HUES64 (cell line): Measurements from ENCODE around the gene NRG3.
A peak's percentile ranks its signal among the peaks of the same experiment; 100 is the strongest.
"Not testable (repeated sequence)": the region's sequence is repeated elsewhere in the genome, so short reads cannot be mapped to it uniquely, and the experiment has no call there.

Experiments
- H3K27ac ChIP-seq: 2 replicates; pipeline ENCODE4 v1.7.0; 2013; ENCODE audit warnings: low read depth, low read length, inconsistent platforms
- H3K27me3 ChIP-seq: 2 replicates; pipeline ENCODE4 v1.6.1; 2013; ENCODE audit warnings: mild to moderate bottlenecking, low read length; ENCODE audit not compliant: insufficient read depth
- H3K36me3 ChIP-seq: 2 replicates; pipeline ENCODE4 v1.6.1; 2013; ENCODE audit warnings: mild to moderate bottlenecking, low read length; ENCODE audit not compliant: insufficient read depth
- H3K4me1 ChIP-seq: 2 replicates; pipeline ENCODE4 v1.6.1; 2013; ENCODE audit warnings: mild to moderate bottlenecking, low read length, moderate library complexity; ENCODE audit not compliant: insufficient read depth
- H3K4me3 ChIP-seq: 2 replicates; pipeline ENCODE4 v1.5.1; 2013; ENCODE audit warnings: mild to moderate bottlenecking, low read length, moderate library complexity
- H3K9ac ChIP-seq: 2 replicates; pipeline ENCODE4 v1.6.1; 2013; ENCODE audit warnings: mild to moderate bottlenecking, low read depth, low read length
- H3K9me3 ChIP-seq: 2 replicates; pipeline ENCODE4 v1.6.1; 2013; ENCODE audit warnings: low read depth, low read length; ENCODE audit not compliant: insufficient read depth
- WGBS: fragments of 150-250, 120-280 bp; methylation state at CpG from one replicate; pipeline ENCODE4 v1.1.7; 2013; ENCODE audit warnings: missing lambda C conversion rate; 5-methylcytosine and 5-hydroxymethylcytosine counted together

The NRG3 gene

GRCh38 chr10:82319562-82319961, 444.6 kb downstream of the NRG3 start:
- H3K9ac ChIP-seq = no peak overlapping the region
- H3K4me3 ChIP-seq = no peak overlapping the region
- H3K36me3 ChIP-seq = no peaks in the 10 kb centered on the region
- H3K27me3 ChIP-seq = no peaks in the 10 kb centered on the region
- 61% methylated on average over 1 of the region's 1 CpG for WGBS
- no peaks in the 10 kb centered on the region for H3K9me3 ChIP-seq
- no peak overlapping the region for H3K27ac ChIP-seq
- peaks cover 7% of the 10 kb centered on the region; the same call in 1 of the 2 replicates for H3K4me1 ChIP-seq

DNA sequence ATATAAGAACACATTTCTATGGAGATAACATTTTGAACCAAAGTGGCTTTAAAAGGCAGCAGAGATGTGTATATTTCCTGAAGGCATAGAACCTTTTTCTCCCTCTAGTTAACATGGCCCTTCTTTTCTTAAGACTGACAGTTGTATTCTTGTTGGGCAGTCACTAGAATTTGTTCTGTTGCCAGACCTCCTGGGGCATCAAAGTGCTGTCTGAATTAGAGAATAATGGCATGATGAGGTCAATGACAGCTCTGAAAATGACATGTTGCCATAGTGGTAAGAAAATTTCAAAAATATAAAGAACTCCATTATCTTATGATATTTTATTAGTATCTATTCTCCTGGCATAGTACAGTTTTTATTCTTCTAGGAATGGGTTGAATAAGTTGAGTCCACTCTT, 446.7 kb downstream of the NRG3 start:
- H3K9me3 ChIP-seq = no peaks in the 10 kb centered on the region
- H3K4me3 ChIP-seq = no peak overlapping the region
- no peaks in the 10 kb centered on the region for H3K27me3 ChIP-seq
- H3K36me3 ChIP-seq = no peaks in the 10 kb centered on the region
- H3K27ac ChIP-seq = no peak overlapping the region
- no peak overlapping the region for H3K9ac ChIP-seq
- peaks cover 7% of the 10 kb centered on the region; the same call in 1 of the 2 replicates for H3K4me1 ChIP-seq

DNA sequence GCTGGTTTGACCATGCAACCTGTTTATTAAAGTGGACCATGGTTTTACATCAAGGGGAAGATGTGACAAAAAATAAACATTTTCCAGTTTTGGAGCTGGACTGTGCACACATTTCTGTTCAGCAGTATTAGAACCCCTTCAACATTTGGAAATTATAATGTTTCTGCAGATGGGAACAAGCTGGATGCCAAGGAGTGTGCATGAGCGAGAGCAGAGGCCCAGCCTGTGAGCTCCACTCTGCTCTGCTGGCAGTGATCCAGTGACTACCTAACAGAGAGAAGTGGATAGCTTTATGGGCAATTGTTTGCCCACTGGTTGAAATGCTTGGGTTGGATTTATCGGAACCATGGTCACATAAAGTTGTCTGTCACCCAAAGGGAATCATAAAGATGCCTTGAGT, 456.7 kb downstream of the NRG3 start:
- no peaks in the 10 kb centered on the region for H3K9me3 ChIP-seq
- H3K9ac ChIP-seq = no peak overlapping the region
- no peaks in the 10 kb centered on the region for H3K36me3 ChIP-seq
- WGBS = 96% methylated on average over 2 of the region's 2 CpGs
- H3K27me3 ChIP-seq = no peaks in the 10 kb centered on the region
- H3K27ac ChIP-seq = no peak overlapping the region
- no peak overlapping the region for H3K4me3 ChIP-seq
- no peaks in the 10 kb centered on the region for H3K4me1 ChIP-seq

- H3K27me3 ChIP-seq = no peaks in the 10 kb centered on the region
- no peak overlapping the region for H3K27ac ChIP-seq
- H3K4me1 ChIP-seq = no peaks in the 10 kb centered on the region
- no peak overlapping the region for H3K9ac ChIP-seq
- H3K9me3 ChIP-seq = no peaks in the 10 kb centered on the region
- WGBS = 90% methylated on average over 1 of the region's 1 CpG
- no peaks in the 10 kb centered on the region for H3K36me3 ChIP-seq
- H3K4me3 ChIP-seq = no peak overlapping the region
Measured at GRCh38 chr10:82335831-82336230, 460.8 kb downstream of the NRG3 start.

- no peaks in the 10 kb centered on the region for H3K27me3 ChIP-seq
- no peak overlapping the region for H3K9ac ChIP-seq
- H3K9me3 ChIP-seq = no peaks in the 10 kb centered on the region
- H3K27ac ChIP-seq = no peak overlapping the region
- WGBS = 91% methylated on average over 2 of the region's 2 CpGs
- no peaks in the 10 kb centered on the region for H3K4me1 ChIP-seq
- no peak overlapping the region for H3K4me3 ChIP-seq
- no peaks in the 10 kb centered on the region for H3K36me3 ChIP-seq
Measured at GRCh38 chr10:82340166-82340565, 465.2 kb downstream of the NRG3 start.

DNA sequence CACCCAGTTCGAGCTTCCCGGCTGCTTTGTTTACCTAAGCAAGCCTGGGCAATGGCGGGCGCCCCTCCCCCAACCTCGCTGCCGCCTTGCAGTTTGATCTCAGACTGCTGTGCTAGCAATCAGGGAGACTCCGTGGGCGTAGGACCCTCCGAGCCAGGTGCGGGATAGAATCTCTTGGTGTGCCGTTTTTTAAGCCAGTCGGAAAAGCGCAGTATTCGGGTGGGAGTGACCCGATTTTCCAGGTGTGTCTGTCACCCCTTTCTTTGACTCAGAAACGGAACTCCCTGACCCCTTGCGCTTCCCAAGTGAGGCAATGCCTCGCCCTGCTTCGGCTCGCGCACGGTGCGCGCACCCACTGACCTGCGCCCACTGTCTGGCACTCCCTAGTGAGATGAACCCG, 474.6 kb downstream of the NRG3 start:
- 72% methylated on average over 22 of the region's 26 CpGs for WGBS
- not testable (repeated sequence) for H3K27ac ChIP-seq, H3K4me1 ChIP-seq, H3K36me3 ChIP-seq, H3K27me3 ChIP-seq, H3K9me3 ChIP-seq
- peak overlapping the region; percentile 43 for H3K4me3 ChIP-seq
- peak overlapping the region; percentile 70; the same call in 1 of the 2 replicates for H3K9ac ChIP-seq

DNA sequence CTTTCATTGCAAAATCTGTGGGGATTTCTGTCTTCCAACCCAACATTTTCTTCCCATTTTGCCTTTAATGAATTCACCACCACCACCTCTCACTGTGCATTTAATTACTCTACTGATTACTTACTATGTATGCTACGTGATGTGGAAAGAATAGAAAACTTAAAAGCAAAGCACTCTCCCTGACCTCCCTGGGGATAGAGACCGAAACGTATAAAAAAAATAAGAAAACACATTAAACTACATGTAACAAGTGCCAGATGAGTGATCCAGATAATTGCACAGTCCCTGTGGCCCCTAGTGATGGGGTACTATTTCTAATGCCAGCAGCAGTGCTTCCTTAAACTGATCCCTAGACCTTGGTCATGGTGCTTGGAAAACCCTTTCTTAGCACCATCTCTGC, 478.4 kb downstream of the NRG3 start:
- Histone ChIP-seq H3K36me3 (no peaks in the 10 kb centered on the region), H3K27ac (no peak overlapping the region), H3K4me1 (peaks cover 5% of the 10 kb centered on the region), H3K9ac (no peak overlapping the region), H3K27me3 (no peaks in the 10 kb centered on the region), H3K9me3 (no peaks in the 10 kb centered on the region), H3K4me3 (no peak overlapping the region)
- WGBS = 100% methylated on average over 2 of the region's 3 CpGs

- Histone ChIP-seq H3K9ac (no peak overlapping the region), H3K9me3 (no peaks in the 10 kb centered on the region), H3K36me3 (no peaks in the 10 kb centered on the region), H3K4me3 (no peak overlapping the region), H3K27me3 (no peaks in the 10 kb centered on the region), H3K4me1 (no peaks in the 10 kb centered on the region; the same call in 1 of the 2 replicates), H3K27ac (no peak overlapping the region)
- 94% methylated on average over 16 of the region's 16 CpGs for WGBS
Measured at GRCh38 chr10:82358486-82359099, 483.6 kb downstream of the NRG3 start.

- Histone ChIP-seq H3K36me3 (no peaks in the 10 kb centered on the region), H3K27me3 (no peaks in the 10 kb centered on the region), H3K27ac (no peak overlapping the region), H3K4me1 (peaks cover 5% of the 10 kb centered on the region; the same call in 1 of the 2 replicates), H3K9ac (no peak overlapping the region), H3K9me3 (no peaks in the 10 kb centered on the region), H3K4me3 (no peak overlapping the region)
- WGBS = 100% methylated on average over 1 of the region's 1 CpG
Measured at GRCh38 chr10:82361256-82361655, 486.3 kb downstream of the NRG3 start.

DNA sequence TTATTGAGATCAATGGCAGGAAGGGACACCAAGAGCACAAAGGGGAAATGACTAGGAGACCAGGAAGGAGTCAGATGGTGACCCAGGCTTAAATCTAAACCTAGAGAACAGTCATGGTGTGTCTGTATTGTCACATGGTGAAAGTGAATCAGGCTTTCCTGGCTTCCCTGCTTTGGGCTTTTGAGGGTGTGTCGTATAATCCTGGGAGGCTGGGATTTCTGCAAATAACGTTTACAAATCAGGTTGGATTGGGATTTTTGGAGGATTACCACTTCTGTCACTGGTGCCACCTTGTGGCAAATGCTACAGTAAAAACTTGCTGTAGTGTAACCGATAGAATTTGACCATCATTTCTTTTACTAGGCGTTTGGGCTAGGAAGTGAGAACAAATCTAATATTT, 502.6 kb downstream of the NRG3 start:
- no peaks in the 10 kb centered on the region for H3K27me3 ChIP-seq
- H3K4me1 ChIP-seq = no peaks in the 10 kb centered on the region
- no peaks in the 10 kb centered on the region for H3K36me3 ChIP-seq
- 64% methylated on average over 4 of the region's 4 CpGs for WGBS
- no peak overlapping the region for H3K27ac ChIP-seq
- H3K4me3 ChIP-seq = no peak overlapping the region
- H3K9ac ChIP-seq = no peak overlapping the region
- no peaks in the 10 kb centered on the region for H3K9me3 ChIP-seq

GRCh38 chr10:82378146-82378545, 503.2 kb downstream of the NRG3 start:
- Histone ChIP-seq H3K9ac (no peak overlapping the region), H3K4me3 (no peak overlapping the region), H3K4me1 (no peaks in the 10 kb centered on the region), H3K27ac (no peak overlapping the region), H3K36me3 (no peaks in the 10 kb centered on the region), H3K9me3 (no peaks in the 10 kb centered on the region), H3K27me3 (no peaks in the 10 kb centered on the region)
- WGBS = 90% methylated on average over 2 of the region's 2 CpGs

- Histone ChIP-seq H3K9ac (no peak overlapping the region), H3K36me3 (no peaks in the 10 kb centered on the region), H3K27ac (no peak overlapping the region), H3K27me3 (no peaks in the 10 kb centered on the region), H3K4me1 (no peaks in the 10 kb centered on the region), H3K4me3 (no peak overlapping the region), H3K9me3 (0 out of 2 replicates have a peak, but pooled peaks cover 3% of the 10 kb centered on the region)
Measured at GRCh38 chr10:82383350-82383749, 508.4 kb downstream of the NRG3 start.
